Stimulated activated CD8-positive, alpha-beta memory T cell treated with anti-CD3 and anti-CD28 coated beads, Interleukin-7, amount 100 ng/mL, for 4 hours (primary cell): Measurements from ENCODE around the gene NUP210L.

Experiments used
- DNase-seq, 2 donors: peaks; one replicate each; pipeline ENCODE4 v3.0.0-alpha.2; 2020; ENCODE audit warnings: low read depth in 2 of 2

NUP210L gene

GRCh38 chr1:153944005-153944826 is 210.7 kb downstream of the NUP210L start:
- no peak for DNase-seq

GRCh38 chr1:153942766-153943549 is 211.9 kb downstream of the NUP210L start:
- DNase-seq, result no peak
